Caco-2 (cell line): ENCODE data around the gene HEXIM2. TPM values are rescaled to one million over a fixed set of nuclear protein-coding genes. Genes with fewer than 3 reads are reported as not detected.
A peak's percentile ranks its signal among the peaks of the same experiment; 100 is the strongest.

Experiments
- BruUV-seq: library from RNA; stranded (reverse); fragments of 400-500 nt; replicated peaks from 2 replicates; lab custom pipeline; 2021; lab: Mats Ljungman, UMichigan
- CTCF ChIA-PET: fragments of 300-600 bp; sonication (Branson Sonifier 250); formaldehyde crosslinking; loops from one replicate; lab custom pipeline; 2022; ENCODE audit warnings: antibody characterized with exemption; lab: Charles Lee
- POLR2A ChIA-PET: fragments of 300-600 bp; sonication (Branson Sonifier 250); formaldehyde crosslinking; loops from one replicate; lab custom pipeline; 2022; ENCODE audit warnings: antibody characterized with exemption; lab: Charles Lee
- DNase-seq, 2 experiments: peaks; one replicate each; pipeline versions ENCODE4 v3.0.0 to v3.0.0-alpha.2; 2020 to 2022
- H3K27me3 ChIP-seq: replicated peaks from 2 replicates; pipeline ENCODE4 v1.6.0; 2011; ENCODE audit warnings: low read length; ENCODE audit not compliant: control insufficient read depth, insufficient read depth
- H3K36me3 ChIP-seq: 2 replicates; pipeline ENCODE4 v1.5.1; 2011; ENCODE audit warnings: low read length; ENCODE audit not compliant: control insufficient read depth, insufficient read depth
- H3K4me1 ChIP-seq: fragments of 250-450 bp; sonication (Bioruptor Pico); 2 replicates; pipeline ENCODE4 v1.5.1; 2020; ENCODE audit warnings: mild to moderate bottlenecking
- H3K4me3 ChIP-seq: 2 replicates; pipeline ENCODE4 v1.5.1; 2011; ENCODE audit warnings: low read depth, mild to moderate bottlenecking, control low read depth, low read length
- H3K9me3 ChIP-seq: fragments of 250-450 bp; sonication (Bioruptor Pico); 2 replicates; pipeline ENCODE4 v1.5.1; 2020; ENCODE audit warnings: mild to moderate bottlenecking, moderate library complexity
- H3K27ac Mint-ChIP-seq: one replicate; pipeline ENCODE4 v1.8.0; 2022; ENCODE audit warnings: mixed read lengths; ENCODE audit not compliant: unreplicated experiment
- H3K27me3 Mint-ChIP-seq: one replicate; pipeline ENCODE4 v1.8.0; 2022; ENCODE audit warnings: mixed read lengths; ENCODE audit not compliant: insufficient read depth, unreplicated experiment
- H3K36me3 Mint-ChIP-seq: one replicate; pipeline ENCODE4 v1.8.0; 2022; ENCODE audit warnings: mild to moderate bottlenecking, mixed read lengths; ENCODE audit not compliant: insufficient read depth, unreplicated experiment
- H3K4me1 Mint-ChIP-seq: one replicate; pipeline ENCODE4 v1.8.0; 2022; ENCODE audit warnings: low read depth, mixed read lengths; ENCODE audit not compliant: unreplicated experiment
- H3K4me3 Mint-ChIP-seq: one replicate; pipeline ENCODE4 v1.8.0; 2022; ENCODE audit warnings: mild to moderate bottlenecking, moderate library complexity, mixed read lengths; ENCODE audit not compliant: unreplicated experiment
- H3K9me3 Mint-ChIP-seq: one replicate; pipeline ENCODE4 v1.8.0; 2022; ENCODE audit warnings: mixed read lengths; ENCODE audit not compliant: unreplicated experiment
- CTCF ChIP-seq, 2 experiments: fragments of 200-600 bp in 1 of 2; IDR thresholded peaks; 1 replicate in 1 of 2; 2 replicates in 1 of 2; pipeline versions ENCODE4 v1.5.1 to v1.8.0; 2011 to 2022; ENCODE audit warnings: antibody characterized with exemption in 1 of 2, control low read depth in 1 of 2, inconsistent platforms in 1 of 2, low read depth in 1 of 2, low read length in 1 of 2, mild to moderate bottlenecking in 1 of 2, moderate library complexity in 1 of 2; ENCODE audit not compliant: insufficient read depth in 1 of 2, severe bottlenecking in 1 of 2, unreplicated experiment in 1 of 2
- intact Hi-C: fragments of 100-400 bp; cut with micrococcal nuclease; formaldehyde crosslinking; loops from one replicate; pipeline ENCODE4 v1.10.0; 2022; ENCODE audit not compliant: unreplicated experiment
- total RNA-seq: library from RNA; stranded (reverse); gene quantifications from 2 replicates; pipeline ENCODE4 v1.2.3, GENCODE V29; 2022

Gene HEXIM2
- total RNA-seq, 1 experiment from 2014 or later: 12.7 TPM

- ChIA-PET POLR2A (interaction anchor here (0.5 to 1.7 kb wide), 2 partner anchors 14 to 16 kb away, joined by 3 to 5 read pairs; partner anchors contain the start of gene HEXIM1), CTCF (interaction anchor here (0.8 to 1.2 kb wide), 2 partner anchors 15 to 30 kb away, joined by 3 to 4 read pairs; partner anchors contain the start of gene ACBD4)
- H3K27ac Mint-ChIP-seq: no peak overlapping the region
- Histone ChIP-seq H3K4me3 (no peak overlapping the region), H3K27me3 (no peaks in the 10 kb centered on the region), H3K9me3 (no peaks in the 10 kb centered on the region), H3K36me3 (no peaks in the 10 kb centered on the region), H3K4me1 (peaks cover 24% of the 10 kb centered on the region)
- no peak for DNase-seq
- peaks cover 21% of the 10 kb centered on the region for H3K4me1 Mint-ChIP-seq
- no peaks in the 10 kb centered on the region for H3K27me3 Mint-ChIP-seq
- H3K9me3 Mint-ChIP-seq: no peaks in the 10 kb centered on the region
- H3K4me3 Mint-ChIP-seq: no peak overlapping the region
- peaks cover 30% of the 10 kb centered on the region for H3K36me3 Mint-ChIP-seq
- intact Hi-C loops: no loop called here
- no TSS peak for BruUV-seq
- no peak for TF ChIP-seq CTCF (IDR thresholded peaks at IDR 0.05; ENCODE audit: insufficient read depth in 1 of 2, low read depth in 1 of 2, low read length in 1 of 2, severe bottlenecking in 1 of 2, unreplicated experiment in 1 of 2)
Observed at GRCh38 chr17:45164734-45165269, 3.1 kb downstream of the HEXIM2 start.

GRCh38 chr17:45168991-45169752, 7.5 kb downstream of the HEXIM2 start:
- ChIA-PET CTCF (interaction anchor here (4.5 kb wide), 1 partner anchor 34 kb away, joined by 40 read pairs; the partner anchor contains the start of gene ACBD4), POLR2A (interaction anchor here (8.1 kb wide), 1 partner anchor 8 kb away, joined by 183 read pairs; the partner anchor contains the start of gene HEXIM2)
- Histone ChIP-seq H3K4me3 (no peak overlapping the region), H3K4me1 (peaks cover 48% of the 10 kb centered on the region), H3K27me3 (no peaks in the 10 kb centered on the region), H3K36me3 (no peaks in the 10 kb centered on the region), H3K9me3 (no peaks in the 10 kb centered on the region)
- peaks cover 27% of the 10 kb centered on the region for H3K36me3 Mint-ChIP-seq
- no peaks in the 10 kb centered on the region for H3K27me3 Mint-ChIP-seq
- peaks cover 45% of the 10 kb centered on the region for H3K4me1 Mint-ChIP-seq
- BruUV-seq: no TSS peak
- H3K9me3 Mint-ChIP-seq: no peaks in the 10 kb centered on the region
- peak overlapping the region; percentile 94 for H3K27ac Mint-ChIP-seq
- TF ChIP-seq CTCF (IDR thresholded peaks at IDR 0.05; ENCODE audit: insufficient read depth in 1 of 2, low read depth in 1 of 2, low read length in 1 of 2, severe bottlenecking in 1 of 2, unreplicated experiment in 1 of 2): no peak
- no peak for DNase-seq
- intact Hi-C loops: no loop called here
- H3K4me3 Mint-ChIP-seq: no peak overlapping the region

GRCh38 chr17:45170280-45170930, 8.7 kb downstream of the HEXIM2 start:
- Mint-ChIP-seq H3K9me3 (no peaks in the 10 kb centered on the region), H3K4me1 (peaks cover 36% of the 10 kb centered on the region), H3K4me3 (peak overlapping the region; percentile 64), H3K27me3 (no peaks in the 10 kb centered on the region), H3K36me3 (peaks cover 23% of the 10 kb centered on the region), H3K27ac (peak overlapping the region; percentile 94)
- Histone ChIP-seq H3K36me3 (no peaks in the 10 kb centered on the region), H3K27me3 (no peaks in the 10 kb centered on the region), H3K9me3 (no peaks in the 10 kb centered on the region), H3K4me1 (peaks cover 53% of the 10 kb centered on the region), H3K4me3 (no peak overlapping the region)
- no TSS peak for BruUV-seq
- intact Hi-C loops: no loop called here
- DNase-seq: no peak
- POLR2A ChIA-PET: interaction anchor here (0.5 to 8.1 kb wide), 4 partner anchors 10 to 261 kb away, joined by 3 to 183 read pairs (median 65); partner anchors contain the start of genes HEXIM1 and HEXIM2
- CTCF ChIA-PET: interaction anchor here (1.2 to 4.5 kb wide), 7 partner anchors 9 to 35 kb away, joined by 11 to 47 read pairs (median 24); partner anchors contain the start of genes ACBD4, HEXIM1 and HEXIM2
- TF ChIP-seq CTCF (IDR thresholded peaks at IDR 0.05; ENCODE audit: insufficient read depth in 1 of 2, low read depth in 1 of 2, low read length in 1 of 2, severe bottlenecking in 1 of 2, unreplicated experiment in 1 of 2): no peak
